SHP77 treated with DMSO at 0.1 percent for 48 hours (cell line): ENCODE data around the gene MYO5B.
"Not testable (repeated sequence)": the region's sequence is repeated elsewhere in the genome, so short reads cannot be mapped to it uniquely, and the experiment has no call there.

ENCODE experiments used
- DNase-seq: peaks from one replicate; lab custom pipeline; 2025; lab: John Stamatoyannopoulos, UW

Gene MYO5B

GRCh38 chr18:49921318-49921985 is 273.5 kb downstream of the MYO5B start:
- no peak for DNase-seq

- DNase-seq, result no peak
Observed at GRCh38 chr18:49920731-49921130, 274.2 kb downstream of the MYO5B start.

GRCh38 chr18:49917742-49918141 is 277.2 kb downstream of the MYO5B start:
- no peak for DNase-seq

- no peak for DNase-seq
Observed at GRCh38 chr18:49915352-49915751, 279.6 kb downstream of the MYO5B start.

GRCh38 chr18:49913221-49913620 is 281.7 kb downstream of the MYO5B start:
- DNase-seq, result no peak

GRCh38 chr18:49911427-49911826 is 283.5 kb downstream of the MYO5B start:
- DNase-seq, result no peak

GRCh38 chr18:49910986-49911385 is 284.0 kb downstream of the MYO5B start:
- DNase-seq, result no peak

GRCh38 chr18:49910019-49910418 is 284.9 kb downstream of the MYO5B start:
- DNase-seq, result no peak

GRCh38 chr18:49907346-49907929 is 287.5 kb downstream of the MYO5B start:
- no peak for DNase-seq

GRCh38 chr18:49905771-49906170 is 289.2 kb downstream of the MYO5B start:
- no peak for DNase-seq

- no peak for DNase-seq
Observed at GRCh38 chr18:49904871-49905555, 289.9 kb downstream of the MYO5B start.

GRCh38 chr18:49901862-49902340 is 293.0 kb downstream of the MYO5B start:
- DNase-seq, result no peak

GRCh38 chr18:49899657-49900330 is 295.2 kb downstream of the MYO5B start:
- DNase-seq, result no peak

- DNase-seq, result no peak
Observed at GRCh38 chr18:49898421-49898820, 296.5 kb downstream of the MYO5B start.

GRCh38 chr18:49894517-49895226 is 300.3 kb downstream of the MYO5B start:
- DNase-seq, result no peak

GRCh38 chr18:49893036-49893435 is 301.9 kb downstream of the MYO5B start:
- DNase-seq, result no peak

GRCh38 chr18:49892148-49892924 is 302.6 kb downstream of the MYO5B start:
- no peak for DNase-seq

- no peak for DNase-seq
Observed at GRCh38 chr18:49890041-49890440, 304.9 kb downstream of the MYO5B start.

GRCh38 chr18:49889552-49889951 is 305.4 kb downstream of the MYO5B start:
- DNase-seq, result not testable (repeated sequence)

- DNase-seq, result no peak
Observed at GRCh38 chr18:49886891-49887764, 307.8 kb downstream of the MYO5B start.
